Glutamatergic neuron (in vitro differentiated cells): ENCODE data around the gene NAGLU. TPM values are rescaled to one million over a fixed set of nuclear protein-coding genes. Genes with fewer than 3 reads are reported as not detected.
A peak's percentile ranks its signal among the peaks of the same experiment; 100 is the strongest.

Source experiments
- DNase-seq: peaks from one replicate; pipeline ENCODE4 v3.0.0; 2022
- H3K27ac Mint-ChIP-seq: one replicate; pipeline ENCODE4 v1.8.0; 2020; ENCODE audit warnings: mild to moderate bottlenecking, mixed read lengths, inconsistent platforms; ENCODE audit not compliant: unreplicated experiment
- H3K27me3 Mint-ChIP-seq: one replicate; pipeline ENCODE4 v1.8.0; 2020; ENCODE audit warnings: mild to moderate bottlenecking, moderate library complexity, mixed read lengths, inconsistent platforms; ENCODE audit not compliant: unreplicated experiment
- H3K36me3 Mint-ChIP-seq: one replicate; pipeline ENCODE4 v1.8.0; 2020; ENCODE audit warnings: mild to moderate bottlenecking, mixed read lengths, inconsistent platforms; ENCODE audit not compliant: unreplicated experiment
- H3K4me1 Mint-ChIP-seq: one replicate; pipeline ENCODE4 v1.8.0; 2020; ENCODE audit warnings: mild to moderate bottlenecking, low read depth, mixed read lengths, inconsistent platforms; ENCODE audit not compliant: unreplicated experiment
- H3K4me3 Mint-ChIP-seq: one replicate; pipeline ENCODE4 v1.8.0; 2020; ENCODE audit warnings: mild to moderate bottlenecking, mixed read lengths, inconsistent platforms; ENCODE audit not compliant: unreplicated experiment
- H3K9me3 Mint-ChIP-seq: one replicate; pipeline ENCODE4 v1.8.0; 2020; ENCODE audit warnings: mild to moderate bottlenecking, moderate library complexity, mixed read lengths, inconsistent platforms; ENCODE audit not compliant: unreplicated experiment
- total RNA-seq: library from RNA; stranded (reverse); fragmentation: NEBNext Ultra II Directional; extraction: Animal tissue kit (Norgen Biotek cat#: 25700); gene quantifications from one replicate; pipeline ENCODE4 v1.2.1, GENCODE V29; 2021; ENCODE audit not compliant: unreplicated experiment
- TF ChIP-seq, protein P1 (sequence below): fragments of 200-600 bp; sonication (generic); IDR thresholded peaks from one replicate; pipeline ENCODE4 v1.5.0; 2021; ENCODE audit not compliant: partially characterized antibody, unreplicated experiment

Gene NAGLU
- total RNA-seq, 1 donor from 2014 or later, result 42.8 TPM

DNA sequence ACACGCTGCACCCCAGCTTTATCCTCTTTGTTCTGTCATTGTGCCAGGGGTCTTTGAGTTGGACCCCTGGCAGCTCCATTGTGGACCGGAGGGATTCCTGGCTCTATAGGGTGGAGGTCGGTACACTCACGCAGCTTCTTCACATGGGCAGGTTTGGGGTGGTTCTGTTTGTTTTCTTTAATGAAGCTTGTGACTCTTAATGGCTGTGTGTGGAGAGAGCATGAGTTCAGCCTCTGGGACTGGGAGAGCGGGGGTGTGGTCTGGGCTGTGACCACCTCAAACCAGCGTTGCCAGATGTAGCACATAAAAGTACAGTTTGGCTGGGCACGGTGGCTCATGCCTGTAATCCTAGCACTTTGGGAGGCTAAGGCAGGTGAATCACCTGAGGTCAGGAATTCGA lies 21.2 kb upstream of the NAGLU start:
- Mint-ChIP-seq H3K27ac (no peak overlapping the region), H3K4me3 (no peak overlapping the region)

DNA sequence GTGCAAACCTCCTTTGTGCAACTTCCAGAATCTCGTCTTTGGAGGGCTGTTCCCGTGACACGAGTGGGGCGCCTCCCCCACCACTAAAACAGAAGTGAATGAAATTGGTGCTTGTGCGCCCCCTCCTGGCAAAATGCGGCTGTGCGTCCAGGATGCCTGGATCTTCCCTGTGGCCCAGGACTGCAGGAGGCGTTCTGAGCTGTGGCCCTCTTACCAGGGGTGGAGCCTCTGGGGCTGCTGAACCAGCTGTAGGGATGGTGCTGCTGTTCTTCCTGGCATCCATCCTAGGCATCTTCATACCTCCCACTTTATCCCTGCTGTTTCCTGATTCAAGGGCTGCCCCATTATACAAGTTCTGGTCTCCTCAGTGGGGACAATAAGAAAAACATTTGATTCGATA lies 18.5 kb upstream of the NAGLU start:
- Mint-ChIP-seq H3K36me3 (no peaks in the 10 kb centered on the region), H3K4me3 (peak overlapping the region; percentile 20), H3K9me3 (peaks cover 3% of the 10 kb centered on the region), H3K4me1 (peaks cover 34% of the 10 kb centered on the region), H3K27ac (no peak overlapping the region), H3K27me3 (peaks cover 3% of the 10 kb centered on the region)
- TF ChIP-seq, protein P1, sequence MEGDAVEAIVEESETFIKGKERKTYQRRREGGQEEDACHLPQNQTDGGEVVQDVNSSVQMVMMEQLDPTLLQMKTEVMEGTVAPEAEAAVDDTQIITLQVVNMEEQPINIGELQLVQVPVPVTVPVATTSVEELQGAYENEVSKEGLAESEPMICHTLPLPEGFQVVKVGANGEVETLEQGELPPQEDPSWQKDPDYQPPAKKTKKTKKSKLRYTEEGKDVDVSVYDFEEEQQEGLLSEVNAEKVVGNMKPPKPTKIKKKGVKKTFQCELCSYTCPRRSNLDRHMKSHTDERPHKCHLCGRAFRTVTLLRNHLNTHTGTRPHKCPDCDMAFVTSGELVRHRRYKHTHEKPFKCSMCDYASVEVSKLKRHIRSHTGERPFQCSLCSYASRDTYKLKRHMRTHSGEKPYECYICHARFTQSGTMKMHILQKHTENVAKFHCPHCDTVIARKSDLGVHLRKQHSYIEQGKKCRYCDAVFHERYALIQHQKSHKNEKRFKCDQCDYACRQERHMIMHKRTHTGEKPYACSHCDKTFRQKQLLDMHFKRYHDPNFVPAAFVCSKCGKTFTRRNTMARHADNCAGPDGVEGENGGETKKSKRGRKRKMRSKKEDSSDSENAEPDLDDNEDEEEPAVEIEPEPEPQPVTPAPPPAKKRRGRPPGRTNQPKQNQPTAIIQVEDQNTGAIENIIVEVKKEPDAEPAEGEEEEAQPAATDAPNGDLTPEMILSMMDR, result peak; percentile 89
- peak; percentile 77 for DNase-seq

More for the DNA sequence above, 21.2 kb upstream of the NAGLU start:
- peaks cover 12% of the 10 kb centered on the region for H3K36me3 Mint-ChIP-seq
- H3K9me3 Mint-ChIP-seq, result peaks cover 9% of the 10 kb centered on the region
- no peaks in the 10 kb centered on the region for H3K27me3 Mint-ChIP-seq
- no peak for DNase-seq
- peaks cover 18% of the 10 kb centered on the region for H3K4me1 Mint-ChIP-seq
- TF ChIP-seq, protein P1, result no peak

DNA sequence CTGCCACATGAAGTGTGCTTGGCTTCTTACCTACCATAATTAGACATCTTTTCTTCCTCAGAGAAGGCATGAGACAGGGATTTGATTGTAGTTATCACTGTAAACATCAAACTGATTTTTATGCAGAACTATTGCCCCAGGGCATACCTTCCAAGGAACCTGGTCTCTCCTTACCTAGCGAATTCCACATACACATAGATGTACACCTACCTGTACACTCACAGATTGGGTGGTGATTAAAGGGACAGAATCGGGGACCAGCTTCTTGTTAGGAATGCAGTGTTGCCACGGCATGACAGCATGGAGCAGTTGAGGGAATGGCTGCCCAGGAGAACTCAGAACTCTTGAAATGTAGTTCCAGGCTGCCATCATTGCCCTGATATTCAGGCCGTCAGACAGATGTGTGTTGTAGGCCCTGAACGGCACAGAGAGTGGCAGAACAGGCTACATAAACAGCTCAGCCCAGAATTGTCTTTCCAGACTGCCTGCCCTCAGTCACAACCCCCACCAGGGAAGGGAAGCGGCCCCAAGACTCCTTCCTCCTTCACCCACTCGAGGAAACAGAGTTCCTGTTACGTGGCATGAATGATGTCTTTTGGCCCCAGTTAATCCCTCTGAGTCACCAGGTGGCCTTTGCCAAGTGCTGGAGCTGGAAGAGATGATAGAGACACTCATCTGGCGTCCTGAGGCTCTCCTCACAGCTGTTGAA lies 17.8 kb upstream of the NAGLU start:
- TF ChIP-seq, protein P1, result no peak
- DNase-seq, result no peak
- H3K27me3 Mint-ChIP-seq, result peaks cover 3% of the 10 kb centered on the region
- peak overlapping the region; percentile 66 for H3K27ac Mint-ChIP-seq
- H3K36me3 Mint-ChIP-seq, result no peaks in the 10 kb centered on the region
- peaks cover 4% of the 10 kb centered on the region for H3K9me3 Mint-ChIP-seq
- peak overlapping the region; percentile 47 for H3K4me3 Mint-ChIP-seq
- peaks cover 34% of the 10 kb centered on the region for H3K4me1 Mint-ChIP-seq

DNA sequence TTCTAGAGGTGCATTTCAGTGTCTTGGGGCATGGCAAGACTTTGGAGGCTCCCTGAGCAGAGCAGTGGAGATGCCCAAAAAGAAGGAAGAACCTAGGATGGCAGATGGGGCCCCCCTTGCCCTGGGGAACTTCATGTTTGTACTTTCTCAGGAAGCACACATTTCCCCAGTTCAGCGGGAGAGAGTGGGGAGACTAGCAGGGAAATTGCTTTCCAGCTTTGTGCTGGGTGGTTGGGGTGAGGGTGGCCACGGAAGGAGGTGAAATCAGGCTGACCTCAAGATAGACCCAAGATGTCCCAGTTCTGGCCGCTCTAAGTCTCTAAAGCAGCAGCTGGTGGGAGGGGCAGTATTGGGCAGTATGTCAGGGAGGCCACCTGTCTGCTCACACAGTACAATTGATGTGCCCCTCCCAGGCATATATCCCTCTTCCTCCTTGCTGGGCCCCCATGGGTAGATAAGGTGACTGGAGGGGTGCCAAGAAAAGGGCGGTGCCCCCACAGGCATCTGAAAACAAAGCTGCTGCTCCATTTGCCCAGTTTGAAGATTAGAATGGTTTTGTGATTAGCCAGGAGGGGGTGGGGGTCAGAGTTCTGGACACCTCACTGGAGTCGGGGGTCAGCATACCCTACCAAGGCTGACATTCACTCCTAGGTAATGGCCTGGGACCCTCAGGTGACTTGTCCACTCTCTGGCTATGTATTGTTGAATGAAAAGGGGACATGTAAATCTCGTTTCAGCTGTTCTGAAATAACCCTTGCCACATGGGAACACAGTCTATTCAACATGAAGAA lies 17.1 kb upstream of the NAGLU start:
- Mint-ChIP-seq H3K27me3 (peaks cover 3% of the 10 kb centered on the region), H3K4me1 (peaks cover 34% of the 10 kb centered on the region), H3K4me3 (peak overlapping the region; percentile 47), H3K9me3 (peaks cover 4% of the 10 kb centered on the region), H3K36me3 (no peaks in the 10 kb centered on the region), H3K27ac (peak overlapping the region; percentile 44)
- no peak for DNase-seq
- TF ChIP-seq, protein P1, result no peak
